HG02852 (cell line): ENCODE data around the gene FASTKD2.

ENCODE experiments used
- ATAC-seq: cut with Tn5 transposase; IDR thresholded peaks from one replicate; pipeline ENCODE4 v1.9.1; 2021; ENCODE audit warnings: mild to moderate bottlenecking, moderate library complexity; ENCODE audit not compliant: unreplicated experiment

Gene FASTKD2

DNA sequence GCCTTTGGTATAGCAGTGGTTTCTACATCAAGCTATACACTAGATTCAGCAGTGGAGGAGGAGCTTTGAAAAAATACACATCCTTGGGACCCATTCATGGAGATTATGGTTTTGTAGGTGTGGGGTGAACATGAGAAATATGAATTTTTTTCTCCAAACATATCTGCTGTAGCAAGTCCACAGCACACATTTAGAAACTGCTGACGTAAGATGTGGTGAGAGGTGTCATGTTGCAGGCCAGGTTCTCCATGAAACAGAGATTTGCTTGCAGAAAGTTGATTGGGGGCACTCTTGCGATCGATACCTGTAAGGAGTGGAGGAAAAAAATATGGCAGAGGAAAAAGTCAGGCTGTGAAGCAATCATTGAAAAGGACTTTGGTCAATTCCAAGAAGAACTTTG lies 67.9 kb downstream of the FASTKD2 start:
- no peak for ATAC-seq

DNA sequence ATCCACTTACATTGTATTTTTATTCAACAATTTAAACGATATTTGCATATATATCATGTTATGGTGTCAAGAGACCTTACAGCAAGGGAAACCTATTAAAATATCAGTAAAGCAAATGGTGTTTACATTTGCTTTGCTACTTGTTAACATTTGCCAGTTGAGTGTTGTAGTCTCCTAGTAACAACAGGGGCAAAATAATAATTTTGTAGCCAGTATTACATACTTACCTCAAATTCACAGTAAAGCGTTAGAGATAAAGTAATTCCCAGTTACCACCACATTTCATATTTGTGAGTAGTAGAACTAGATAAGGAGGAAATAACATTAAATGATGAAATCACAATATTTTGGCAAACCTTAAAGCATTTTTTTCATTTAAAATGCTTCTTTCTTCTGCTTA lies 71.3 kb downstream of the FASTKD2 start:
- ATAC-seq = no peak

DNA sequence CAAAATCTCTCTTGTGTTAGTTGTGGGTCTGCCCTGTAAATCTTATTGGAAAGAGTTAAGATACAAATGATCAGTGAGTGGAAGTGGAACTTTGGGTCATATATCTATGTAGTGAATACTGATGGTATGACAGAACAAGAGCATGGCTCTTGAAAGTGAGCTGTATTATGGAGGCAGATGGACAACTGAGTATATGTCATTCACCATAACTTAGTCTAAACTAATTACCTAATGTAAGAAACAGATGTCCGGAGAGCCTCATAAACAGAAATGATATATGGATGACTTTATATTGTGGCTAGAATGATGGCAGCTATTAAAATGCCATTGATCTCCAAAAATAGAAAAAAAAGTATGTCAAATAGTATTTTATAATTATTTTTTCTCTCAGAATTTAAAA lies 72.4 kb downstream of the FASTKD2 start:
- ATAC-seq = no peak

- no peak for ATAC-seq
Measured at GRCh38 chr2:206838690-206839089, 73.3 kb downstream of the FASTKD2 start.

DNA sequence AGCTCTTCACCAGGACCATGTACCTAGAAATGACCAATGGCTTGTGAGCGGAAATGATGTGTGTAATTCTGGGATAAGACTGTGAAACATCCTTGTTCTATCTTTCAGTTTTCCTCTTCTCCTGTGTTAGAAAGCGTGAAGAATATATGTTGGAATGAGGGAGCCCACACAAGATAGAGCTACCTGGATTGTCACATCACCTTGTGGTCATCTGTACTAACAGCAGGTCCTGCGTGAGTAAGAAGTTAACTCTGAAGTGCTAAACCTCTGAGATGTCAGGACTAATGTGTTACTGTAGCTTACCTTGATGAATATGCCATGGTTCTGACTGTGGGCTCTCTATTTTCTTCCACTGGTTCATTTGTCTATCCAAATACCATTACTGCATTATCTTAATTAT lies 75.6 kb downstream of the FASTKD2 start:
- no peak for ATAC-seq
